NCI-H1105 (cell line): ENCODE results near the gene SMIM44.

Experiments used
- DNase-seq: peaks from one replicate; lab custom pipeline; 2025; lab: John Stamatoyannopoulos, UW

Gene SMIM44

GRCh38 chr19:3477506-3477905 is 5.7 kb downstream of the SMIM44 start:
- DNase-seq = no peak

- no peak for DNase-seq
These were observed 6.4 kb downstream of the SMIM44 start for GRCh38 chr19:3476830-3477229.

GRCh38 chr19:3475449-3475848 is 7.8 kb downstream of the SMIM44 start:
- no peak for DNase-seq

GRCh38 chr19:3474614-3475013 is 8.6 kb downstream of the SMIM44 start:
- DNase-seq = no peak

GRCh38 chr19:3474010-3474409 is 9.2 kb downstream of the SMIM44 start:
- DNase-seq = no peak

GRCh38 chr19:3471954-3472655 is 11.1 kb downstream of the SMIM44 start:
- DNase-seq = no peak

GRCh38 chr19:3470500-3471128 is 12.6 kb downstream of the SMIM44 start:
- no peak for DNase-seq

- DNase-seq = no peak
These were observed 13.4 kb downstream of the SMIM44 start for GRCh38 chr19:3469638-3470499.

- no peak for DNase-seq
These were observed 15.0 kb downstream of the SMIM44 start for GRCh38 chr19:3468211-3468610.

- DNase-seq = no peak
These were observed 15.6 kb downstream of the SMIM44 start for GRCh38 chr19:3467437-3468198.

- DNase-seq = no peak
These were observed 16.6 kb downstream of the SMIM44 start for GRCh38 chr19:3466635-3467034.

- DNase-seq = no peak
These were observed 17.7 kb downstream of the SMIM44 start for GRCh38 chr19:3465552-3465951.

- no peak for DNase-seq
These were observed 18.5 kb downstream of the SMIM44 start for GRCh38 chr19:3464587-3465235.

- no peak for DNase-seq
These were observed 19.3 kb downstream of the SMIM44 start for GRCh38 chr19:3463714-3464586.

GRCh38 chr19:3462991-3463713 is 20.1 kb downstream of the SMIM44 start:
- no peak for DNase-seq

- no peak for DNase-seq
These were observed 23.2 kb downstream of the SMIM44 start for GRCh38 chr19:3459965-3460582.

- DNase-seq = no peak
These were observed 24.0 kb downstream of the SMIM44 start for GRCh38 chr19:3459089-3459881.

GRCh38 chr19:3458229-3459088 is 24.8 kb downstream of the SMIM44 start:
- DNase-seq = no peak
